Upper lobe of left lung (tissue), 6 donors: ENCODE data around the gene LRRC46. TPM values are rescaled to one million over a fixed set of nuclear protein-coding genes. Genes with fewer than 3 reads are reported as not detected.

Source experiments
- ATAC-seq, 2 donors: fragments of 200-7000 bp; cut with Tn5 transposase; one replicate each; pipeline ENCODE4 v1.9.1; 2022; ENCODE audit warnings: mild to moderate bottlenecking in 2 of 2, moderate library complexity in 2 of 2; ENCODE audit not compliant: low FRiP score in 2 of 2
- DNase-seq, 2 donors: peaks; one replicate each; pipeline ENCODE4 v3.0.0-alpha.2; 2019 to 2020
- H3K27ac ChIP-seq, 4 donors: fragments of 200-600 bp; sonication (generic); one replicate each; pipeline ENCODE4 v1.5.1; 2016 to 2019
- H3K27me3 ChIP-seq, 4 donors: fragments of 200-600 bp; sonication (generic); one replicate each; pipeline ENCODE4 v1.5.1; 2017 to 2019
- H3K36me3 ChIP-seq, 4 donors: fragments of 200-600 bp; sonication (generic); one replicate each; pipeline ENCODE4 v1.5.1; 2016 to 2019
- H3K4me1 ChIP-seq, 4 donors: fragments of 200-600 bp; sonication (generic); one replicate each; pipeline ENCODE4 v1.5.1; 2018 to 2019
- H3K4me3 ChIP-seq, 4 donors: fragments of 200-600 bp; sonication (generic); one replicate each; pipeline ENCODE4 v1.5.1; 2017 to 2019; ENCODE audit warnings: mild to moderate bottlenecking in 2 of 4, moderate library complexity in 1 of 4
- H3K9me3 ChIP-seq, 4 donors: fragments of 200-600 bp; sonication (generic); one replicate each; pipeline ENCODE4 v1.5.1; 2018 to 2019
- EP300 ChIP-seq, 4 donors: sonication (generic); formaldehyde crosslinking; IDR thresholded peaks; one replicate each; pipeline ENCODE4 v1.5.1; 2017; ENCODE audit warnings: antibody characterized with exemption in 4 of 4, control low read depth in 2 of 4
- POLR2A ChIP-seq, 4 donors: fragments of 450-650 bp; IDR thresholded peaks; one replicate each; pipeline ENCODE4 v1.5.1; 2016 to 2017; ENCODE audit warnings: antibody characterized with exemption in 4 of 4, mild to moderate bottlenecking in 2 of 4
- POLR2AphosphoS5 ChIP-seq, 2 donors: sonication (generic); formaldehyde crosslinking; IDR thresholded peaks; one replicate each; pipeline ENCODE4 v1.5.1; 2017; ENCODE audit warnings: antibody characterized with exemption in 2 of 2
- WGBS, 2 donors: methylation state at CpG; one replicate each; pipeline ENCODE4 v1.1.5; 2017 to 2018; 5-methylcytosine and 5-hydroxymethylcytosine counted together
- total RNA-seq, 6 donors: library from RNA; depleted of rRNA in 4 of 6; stranded (reverse); fragments of >200 nt in 4 of 6; gene quantifications; one replicate each; pipeline versions ENCODE4 v1.1.0 to v1.2.1, GENCODE V29; 2016 to 2021
- TF ChIP-seq, protein P1 (sequence below), 6 experiments: fragments of 450-650 bp in 4 of 6; fragments of 200-600 bp in 2 of 6; sonication (generic) in 2 of 6; IDR thresholded peaks; one replicate each; pipeline ENCODE4 v1.5.1; 2016 to 2019; ENCODE audit warnings: antibody characterized with exemption in 6 of 6
- donor health status: DM: no; HTN: no; CAD: no; lungs with moderate emphysema.
- donor health status: DM: no; HTN: yes; CAD: no; lungs with severe emphysema.

The LRRC46 gene
- total RNA-seq, 6 donors from 2014 or later = 0.49 to 23.5 (median 9.1) TPM

DNA sequence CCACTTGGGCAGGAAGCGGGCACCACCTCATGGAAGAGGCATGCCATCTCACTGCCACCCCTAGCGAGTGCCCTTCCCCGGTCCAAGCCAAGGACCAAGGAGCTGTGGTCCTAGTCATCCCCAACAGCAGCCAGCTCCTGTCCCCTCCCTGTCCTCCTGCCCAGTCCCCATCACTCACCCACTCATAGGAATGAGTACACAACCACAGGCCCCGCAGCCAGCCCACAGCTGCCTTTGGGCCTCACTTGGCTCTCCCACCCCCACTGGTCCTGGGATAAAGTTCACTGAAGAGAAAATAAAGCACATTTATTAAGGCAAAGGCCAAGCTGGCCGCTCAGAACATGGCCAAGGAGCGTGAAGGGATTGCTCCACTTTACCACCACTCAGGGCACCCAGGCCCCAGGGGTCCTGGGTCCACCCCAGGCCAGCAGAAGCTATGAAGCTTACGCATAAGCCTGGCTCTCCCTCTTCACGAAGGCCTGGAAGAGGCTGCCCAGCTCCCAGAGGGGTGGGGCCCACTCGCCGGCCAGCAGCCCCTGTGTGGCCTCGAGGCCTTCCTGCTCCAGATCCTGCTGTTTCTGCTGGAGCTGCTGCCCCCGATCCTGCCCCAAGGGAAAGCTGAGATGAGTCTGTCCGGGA, 6.0 kb downstream of the LRRC46 start:
- WGBS, 2 donors = 75 to 80% methylated on average over 7 to 13 of the region's 13 CpGs
- ATAC-seq (no peak), DNase-seq (peak in 1 of 2 donors; percentile 55)
- no peak overlapping the region for H3K4me3 ChIP-seq
- peaks cover 24 to 70% (median 39%) of the 10 kb centered on the region in 4 donors for H3K4me1 ChIP-seq
- H3K36me3 ChIP-seq = peaks cover 0 to 33% (median 17%) of the 10 kb centered on the region in 4 donors
- no peaks in the 10 kb centered on the region for H3K9me3 ChIP-seq
- no peaks in the 10 kb centered on the region for H3K27me3 ChIP-seq
- no peak for TF ChIP-seq EP300 (IDR thresholded peaks at IDR 0.05)
- no peak for TF ChIP-seq POLR2A (IDR thresholded peaks at IDR 0.05)
- TF ChIP-seq, protein P1, sequence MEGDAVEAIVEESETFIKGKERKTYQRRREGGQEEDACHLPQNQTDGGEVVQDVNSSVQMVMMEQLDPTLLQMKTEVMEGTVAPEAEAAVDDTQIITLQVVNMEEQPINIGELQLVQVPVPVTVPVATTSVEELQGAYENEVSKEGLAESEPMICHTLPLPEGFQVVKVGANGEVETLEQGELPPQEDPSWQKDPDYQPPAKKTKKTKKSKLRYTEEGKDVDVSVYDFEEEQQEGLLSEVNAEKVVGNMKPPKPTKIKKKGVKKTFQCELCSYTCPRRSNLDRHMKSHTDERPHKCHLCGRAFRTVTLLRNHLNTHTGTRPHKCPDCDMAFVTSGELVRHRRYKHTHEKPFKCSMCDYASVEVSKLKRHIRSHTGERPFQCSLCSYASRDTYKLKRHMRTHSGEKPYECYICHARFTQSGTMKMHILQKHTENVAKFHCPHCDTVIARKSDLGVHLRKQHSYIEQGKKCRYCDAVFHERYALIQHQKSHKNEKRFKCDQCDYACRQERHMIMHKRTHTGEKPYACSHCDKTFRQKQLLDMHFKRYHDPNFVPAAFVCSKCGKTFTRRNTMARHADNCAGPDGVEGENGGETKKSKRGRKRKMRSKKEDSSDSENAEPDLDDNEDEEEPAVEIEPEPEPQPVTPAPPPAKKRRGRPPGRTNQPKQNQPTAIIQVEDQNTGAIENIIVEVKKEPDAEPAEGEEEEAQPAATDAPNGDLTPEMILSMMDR (IDR thresholded peaks at IDR 0.05) = no peak
- TF ChIP-seq POLR2AphosphoS5 (IDR thresholded peaks at IDR 0.05) = no peak
- H3K27ac ChIP-seq = peak overlapping the region in 2 of 4 donors; percentile 53 to 69

DNA sequence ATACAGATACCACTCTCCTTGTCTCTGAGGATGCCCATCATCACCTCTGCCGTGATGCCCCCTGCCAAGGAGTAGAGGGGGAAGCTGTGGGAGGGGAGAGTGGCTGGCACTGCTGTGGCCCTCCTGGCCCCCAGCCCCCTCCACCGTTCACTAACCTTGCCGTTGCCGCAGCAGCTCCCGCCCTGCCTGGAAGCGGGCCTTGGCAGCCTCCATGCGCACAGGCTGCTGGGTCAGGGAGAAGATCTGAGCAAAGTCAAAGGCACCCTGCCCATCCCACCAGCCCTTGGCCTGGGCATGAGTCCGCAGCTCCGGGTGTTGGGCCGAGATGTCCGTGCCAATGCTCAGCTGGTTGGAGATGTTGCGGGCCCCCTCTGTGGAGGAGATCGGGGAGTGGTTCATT, 7.2 kb downstream of the LRRC46 start:
- H3K27me3 ChIP-seq = no peaks in the 10 kb centered on the region
- WGBS, 2 donors = 92 to 96% methylated on average over 12 to 13 of the region's 13 CpGs
- ATAC-seq (no peak), DNase-seq (peak in 1 of 2 donors; percentile 70)
- no peak for TF ChIP-seq EP300 (IDR thresholded peaks at IDR 0.05)
- TF ChIP-seq POLR2AphosphoS5 (IDR thresholded peaks at IDR 0.05) = no peak
- no peak for TF ChIP-seq POLR2A (IDR thresholded peaks at IDR 0.05)
- TF ChIP-seq, protein P1 (IDR thresholded peaks at IDR 0.05) = no peak
- H3K9me3 ChIP-seq = no peaks in the 10 kb centered on the region
- H3K27ac ChIP-seq = no peak overlapping the region
- no peak overlapping the region for H3K4me3 ChIP-seq
- peaks cover 0 to 33% (median 17%) of the 10 kb centered on the region in 4 donors for H3K36me3 ChIP-seq
- H3K4me1 ChIP-seq = peaks cover 30 to 79% (median 46%) of the 10 kb centered on the region in 4 donors

DNA sequence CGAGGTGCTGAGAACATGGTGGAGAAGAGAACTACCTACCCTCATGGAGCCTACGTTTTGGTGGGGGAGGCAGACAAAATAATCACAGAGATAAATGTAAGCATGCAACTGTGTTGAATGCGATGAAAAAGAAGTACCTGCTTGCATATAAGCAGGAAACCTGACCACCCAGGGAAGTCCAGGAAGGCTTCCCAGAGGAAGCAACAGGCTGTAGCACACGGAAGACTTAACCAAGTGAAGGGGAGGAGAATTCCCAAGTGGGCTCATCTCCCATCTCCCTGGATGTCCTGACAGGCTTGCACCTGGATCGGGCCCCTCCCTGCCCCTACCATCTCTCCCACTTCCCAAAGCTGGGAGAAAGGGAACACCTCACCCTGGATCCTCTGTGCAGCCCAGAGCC, 7.6 kb downstream of the LRRC46 start:
- ATAC-seq = no peak
- H3K9me3 ChIP-seq = no peaks in the 10 kb centered on the region
- no peak overlapping the region for H3K27ac ChIP-seq
- peaks cover 0 to 33% (median 17%) of the 10 kb centered on the region in 4 donors for H3K36me3 ChIP-seq
- no peak overlapping the region for H3K4me3 ChIP-seq
- 88 to 95% methylated on average over 4 to 5 of the region's 5 CpGs for WGBS, 2 donors
- TF ChIP-seq EP300 (IDR thresholded peaks at IDR 0.05) = no peak
- no peak for TF ChIP-seq POLR2AphosphoS5 (IDR thresholded peaks at IDR 0.05)
- TF ChIP-seq POLR2A (IDR thresholded peaks at IDR 0.05) = no peak
- TF ChIP-seq, protein P1 (IDR thresholded peaks at IDR 0.05) = no peak
- H3K27me3 ChIP-seq = no peaks in the 10 kb centered on the region
- DNase-seq = no peak
- peaks cover 32 to 78% (median 46%) of the 10 kb centered on the region in 4 donors for H3K4me1 ChIP-seq

DNA sequence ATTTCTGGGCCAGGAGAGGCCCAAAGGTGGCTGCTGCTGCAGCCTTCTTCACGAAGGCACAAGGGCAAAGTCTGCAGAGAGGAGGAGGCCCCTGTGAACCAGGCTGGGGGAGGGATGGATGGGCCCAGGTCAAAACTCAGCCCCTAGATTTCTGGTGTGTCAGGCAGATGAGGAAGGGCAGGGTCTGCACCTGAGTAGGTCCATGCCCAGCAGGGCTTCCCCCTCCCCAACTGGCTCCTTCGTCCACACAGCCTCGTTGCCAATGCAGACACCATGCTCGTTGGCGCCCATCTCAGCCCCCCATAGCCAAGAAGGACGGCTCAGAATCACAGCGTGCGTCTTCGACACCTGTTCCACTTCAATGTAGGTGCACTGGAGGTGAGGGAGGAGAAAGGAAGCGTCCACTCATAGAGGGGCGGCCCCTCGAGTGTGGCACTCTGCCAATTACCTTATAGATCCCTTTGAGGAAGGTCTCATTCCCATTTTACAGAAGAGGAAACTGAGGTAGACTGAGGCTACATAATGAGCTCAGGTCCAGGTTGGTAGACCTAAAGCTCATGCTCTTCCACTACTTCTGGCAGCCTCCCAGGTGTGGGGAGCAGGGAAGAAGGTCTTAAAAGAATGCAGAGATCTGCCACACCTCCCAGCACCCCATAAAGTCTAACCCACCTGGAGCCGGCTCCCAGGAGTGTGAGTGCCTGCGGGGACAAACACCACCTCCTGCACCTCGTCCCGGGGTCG, 8.7 kb downstream of the LRRC46 start:
- H3K4me1 ChIP-seq = peaks cover 36 to 77% (median 48%) of the 10 kb centered on the region in 4 donors
- H3K4me3 ChIP-seq = peak overlapping the region; percentile 73 to 95 (median 82)
- H3K9me3 ChIP-seq = no peaks in the 10 kb centered on the region
- ATAC-seq = no peak
- 43 to 69% methylated on average over 10 to 17 of the region's 17 CpGs for WGBS, 2 donors
- H3K36me3 ChIP-seq = peaks cover 0 to 33% (median 17%) of the 10 kb centered on the region in 4 donors
- no peaks in the 10 kb centered on the region for H3K27me3 ChIP-seq
- no peak for DNase-seq
- no peak for TF ChIP-seq EP300 (IDR thresholded peaks at IDR 0.05)
- TF ChIP-seq POLR2A (IDR thresholded peaks at IDR 0.05) = no peak
- peak overlapping the region; percentile 45 to 85 (median 82) for H3K27ac ChIP-seq

DNA sequence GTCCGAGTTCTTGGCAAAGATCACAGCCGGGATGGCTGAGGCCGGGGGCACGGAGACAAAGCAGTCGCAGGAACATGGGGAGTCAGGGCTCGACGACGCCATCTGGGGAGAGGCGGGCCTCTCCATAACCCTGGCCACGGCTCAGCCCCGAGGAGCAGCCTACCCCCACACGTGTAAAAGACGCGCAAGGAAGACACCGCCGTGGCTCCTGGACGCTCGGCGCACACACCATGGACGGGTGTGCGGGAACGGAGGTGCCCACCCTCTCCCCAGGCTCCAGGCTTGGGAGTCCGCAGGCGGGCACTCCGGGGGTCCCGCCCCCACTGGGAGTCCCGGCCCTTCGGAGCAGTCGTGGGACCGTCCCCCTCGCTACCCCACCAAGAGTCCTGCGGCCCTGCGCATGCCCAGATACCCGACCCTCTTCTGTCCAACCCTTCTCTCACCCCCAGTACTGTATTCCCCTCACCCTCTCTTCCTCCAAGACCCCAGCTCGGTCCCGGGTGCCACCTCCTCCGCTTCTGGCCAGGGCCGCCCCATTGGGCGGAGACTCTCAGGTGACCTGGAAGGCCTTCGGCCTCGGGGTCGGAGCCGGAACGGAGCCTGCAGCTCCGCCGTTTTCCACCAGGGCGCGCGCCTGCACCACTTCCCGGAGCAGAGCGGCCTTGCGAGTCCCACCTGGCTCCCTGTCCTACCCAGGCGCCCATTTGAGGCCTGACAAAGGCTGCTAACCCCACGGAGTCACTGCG, 9.4 kb downstream of the LRRC46 start, which contains the start of gene SCRN2:
Gene SCRN2 (minus strand): TSS at position 532 of the 746 bp plus-strand sequence. CDS start 430 bp downstream, at position 102.
- ATAC-seq (peak; percentile 94 to 96), DNase-seq (peak; percentile 96 to 99)
- no peaks in the 10 kb centered on the region for H3K27me3 ChIP-seq
- H3K27ac ChIP-seq = peak within 1 kb of the TSS; percentile 45 to 85 (median 82)
- 1 to 3% methylated on average over 16 to 30 of the region's 55 CpGs for WGBS, 2 donors
- no peaks in the 10 kb centered on the region for H3K9me3 ChIP-seq
- peaks cover 33 to 76% (median 45%) of the 10 kb centered on the region in 4 donors for H3K4me1 ChIP-seq
- TF ChIP-seq POLR2A (IDR thresholded peaks at IDR 0.05) = peak in 1 of 4 donors; percentile 49
- no peak for TF ChIP-seq EP300 (IDR thresholded peaks at IDR 0.05)
- TF ChIP-seq POLR2AphosphoS5 (IDR thresholded peaks at IDR 0.05) = peak in 1 of 2 donors; percentile 30
- TF ChIP-seq, protein P1 (IDR thresholded peaks at IDR 0.05) = peak; percentile 98 to 99 (median 99)
- peaks cover 0 to 31% (median 15%) of the 10 kb centered on the region in 4 donors for H3K36me3 ChIP-seq
- H3K4me3 ChIP-seq = peak within 1 kb of the TSS; percentile 73 to 95 (median 82)
